Endodermal cell (in vitro differentiated cells): ENCODE measurements around the gene R3HCC1L. TPM values are rescaled to one million over a fixed set of nuclear protein-coding genes. Genes with fewer than 3 reads are reported as not detected.
A peak's percentile ranks its signal among the peaks of the same experiment; 100 is the strongest.

Source experiments
- DNase-seq: peaks from one replicate; pipeline ENCODE4 v3.0.0-alpha.2; 2017
- H3K27ac ChIP-seq: 2 replicates; pipeline ENCODE4 v1.5.1; 2013; ENCODE audit warnings: mild to moderate bottlenecking, low read depth, low read length, moderate library complexity
- H3K27me3 ChIP-seq: 2 replicates; pipeline ENCODE4 v1.6.1; 2013; ENCODE audit warnings: mild to moderate bottlenecking, low read length, moderate library complexity; ENCODE audit not compliant: insufficient read depth, control insufficient read depth, poor library complexity, severe bottlenecking
- H3K36me3 ChIP-seq: 2 replicates; pipeline ENCODE4 v1.7.0; 2013; ENCODE audit warnings: mild to moderate bottlenecking, low read length, moderate library complexity; ENCODE audit not compliant: control insufficient read depth, insufficient read depth
- H3K4me1 ChIP-seq: one replicate; pipeline ENCODE4 v1.7.0; 2013; ENCODE audit warnings: low read length; ENCODE audit not compliant: control insufficient read depth, insufficient read depth
- H3K4me3 ChIP-seq: 2 replicates; pipeline ENCODE4 v1.5.1; 2013; ENCODE audit warnings: mild to moderate bottlenecking, low read length, moderate library complexity
- H3K9ac ChIP-seq: 2 replicates; pipeline ENCODE4 v1.6.1; 2013; ENCODE audit warnings: mild to moderate bottlenecking, low read length, moderate library complexity; ENCODE audit not compliant: poor library complexity, severe bottlenecking; ENCODE audit errors: extremely low read depth
- H3K9me3 ChIP-seq: 2 replicates; pipeline ENCODE4 v1.6.1; 2013; ENCODE audit warnings: mild to moderate bottlenecking, low read length, moderate library complexity; ENCODE audit not compliant: control insufficient read depth
- H3K27ac Mint-ChIP-seq: 2 replicates; pipeline ENCODE4 v1.8.0; 2020; ENCODE audit warnings: mixed read lengths
- H3K27me3 Mint-ChIP-seq: 2 replicates; pipeline ENCODE4 v1.8.0; 2021; ENCODE audit warnings: mild to moderate bottlenecking, mixed read lengths; ENCODE audit not compliant: insufficient read depth
- H3K36me3 Mint-ChIP-seq: 2 replicates; pipeline ENCODE4 v1.8.0; 2020; ENCODE audit warnings: low read depth, mixed read lengths
- H3K4me1 Mint-ChIP-seq: 2 replicates; pipeline ENCODE4 v1.8.0; 2020; ENCODE audit warnings: mixed read lengths
- H3K4me3 Mint-ChIP-seq: 2 replicates; pipeline ENCODE4 v1.8.0; 2020; ENCODE audit warnings: mild to moderate bottlenecking, moderate library complexity, mixed read lengths
- H3K9me3 Mint-ChIP-seq: 2 replicates; pipeline ENCODE4 v1.8.0; 2020; ENCODE audit warnings: mild to moderate bottlenecking, mixed read lengths
- WGBS, 2 experiments: methylation state at CpG; one replicate each; pipeline versions ENCODE4 v1.1.5 to v1.1.7; 2013; ENCODE audit warnings: missing lambda C conversion rate in 2 of 2, mixed read lengths in 1 of 2; ENCODE audit not compliant: insufficient coverage in 1 of 2, insufficient read length in 1 of 2; 5-methylcytosine and 5-hydroxymethylcytosine counted together
- total RNA-seq, 2 donors: library from RNA; stranded (reverse); fragmentation: NEBNext Ultra II Directional in 1 of 2; extraction: Animal tissue kit (Norgen Biotek cat#: 25700) in 1 of 2; gene quantifications; 2 replicates in 1 of 2; 3 replicates in 1 of 2; pipeline ENCODE4 v1.2.1, GENCODE V29; 2021
- TF ChIP-seq, protein P1 (sequence below): fragments of 200-600 bp; sonication (generic); conservative IDR thresholded peaks from 2 replicates; pipeline ENCODE4 v1.5.0; 2021; ENCODE audit warnings: antibody characterized with exemption, mild to moderate bottlenecking

R3HCC1L gene
- total RNA-seq, 2 donors from 2014 or later: 16.1 to 18.1 TPM

GRCh38 chr10:98169379-98169778 is 34.9 kb downstream of the R3HCC1L start:
- Mint-ChIP-seq H3K27ac (no peak overlapping the region), H3K4me1 (peaks cover 15% of the 10 kb centered on the region), H3K27me3 (no peaks in the 10 kb centered on the region), H3K36me3 (peaks cover 14% of the 10 kb centered on the region), H3K4me3 (no peak overlapping the region), H3K9me3 (no peaks in the 10 kb centered on the region)
- no peaks in the 10 kb centered on the region for H3K27me3 ChIP-seq
- TF ChIP-seq, protein P1, sequence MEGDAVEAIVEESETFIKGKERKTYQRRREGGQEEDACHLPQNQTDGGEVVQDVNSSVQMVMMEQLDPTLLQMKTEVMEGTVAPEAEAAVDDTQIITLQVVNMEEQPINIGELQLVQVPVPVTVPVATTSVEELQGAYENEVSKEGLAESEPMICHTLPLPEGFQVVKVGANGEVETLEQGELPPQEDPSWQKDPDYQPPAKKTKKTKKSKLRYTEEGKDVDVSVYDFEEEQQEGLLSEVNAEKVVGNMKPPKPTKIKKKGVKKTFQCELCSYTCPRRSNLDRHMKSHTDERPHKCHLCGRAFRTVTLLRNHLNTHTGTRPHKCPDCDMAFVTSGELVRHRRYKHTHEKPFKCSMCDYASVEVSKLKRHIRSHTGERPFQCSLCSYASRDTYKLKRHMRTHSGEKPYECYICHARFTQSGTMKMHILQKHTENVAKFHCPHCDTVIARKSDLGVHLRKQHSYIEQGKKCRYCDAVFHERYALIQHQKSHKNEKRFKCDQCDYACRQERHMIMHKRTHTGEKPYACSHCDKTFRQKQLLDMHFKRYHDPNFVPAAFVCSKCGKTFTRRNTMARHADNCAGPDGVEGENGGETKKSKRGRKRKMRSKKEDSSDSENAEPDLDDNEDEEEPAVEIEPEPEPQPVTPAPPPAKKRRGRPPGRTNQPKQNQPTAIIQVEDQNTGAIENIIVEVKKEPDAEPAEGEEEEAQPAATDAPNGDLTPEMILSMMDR: no peak
- no peaks in the 10 kb centered on the region for H3K9me3 ChIP-seq
- DNase-seq: no peak
- no peak overlapping the region for H3K4me3 ChIP-seq
- no peak overlapping the region for H3K27ac ChIP-seq
- H3K4me1 ChIP-seq: peaks cover 3% of the 10 kb centered on the region
- H3K36me3 ChIP-seq: peaks cover 16% of the 10 kb centered on the region
- no peak overlapping the region for H3K9ac ChIP-seq
- WGBS, 2 experiments: 85% methylated on average over 2 of the region's 2 CpGs; no CpG with 5 or more reads in 1 of the 2 experiments

- no peaks in the 10 kb centered on the region for H3K27me3 Mint-ChIP-seq
- no peak overlapping the region for H3K27ac Mint-ChIP-seq
- H3K9me3 ChIP-seq: no peaks in the 10 kb centered on the region
- no peak overlapping the region for H3K27ac ChIP-seq
- TF ChIP-seq, protein P1: peak; percentile 86
- H3K27me3 ChIP-seq: no peaks in the 10 kb centered on the region
- WGBS, 2 experiments: 52 to 83% methylated on average over 2 to 3 of the region's 3 CpGs
- H3K9ac ChIP-seq: no peak overlapping the region
- peak; percentile 86 for DNase-seq
- H3K4me1 Mint-ChIP-seq: peaks cover 15% of the 10 kb centered on the region
- H3K4me3 ChIP-seq: no peak overlapping the region
- no peak overlapping the region for H3K4me3 Mint-ChIP-seq
- H3K4me1 ChIP-seq: peaks cover 3% of the 10 kb centered on the region
- peaks cover 24% of the 10 kb centered on the region for H3K36me3 ChIP-seq
- no peaks in the 10 kb centered on the region for H3K9me3 Mint-ChIP-seq
- peaks cover 12% of the 10 kb centered on the region for H3K36me3 Mint-ChIP-seq
Measured at GRCh38 chr10:98170249-98171117, 36.0 kb downstream of the R3HCC1L start.

GRCh38 chr10:98172073-98172472 is 37.6 kb downstream of the R3HCC1L start:
- WGBS, 2 experiments: 93 to 96% methylated on average over 4 of the region's 4 CpGs
- peaks cover 14% of the 10 kb centered on the region for H3K36me3 Mint-ChIP-seq
- TF ChIP-seq, protein P1: no peak
- no peak overlapping the region for H3K27ac Mint-ChIP-seq
- Histone ChIP-seq H3K27ac (no peak overlapping the region), H3K9ac (no peak overlapping the region), H3K36me3 (peaks cover 17% of the 10 kb centered on the region), H3K4me3 (no peak overlapping the region), H3K9me3 (no peaks in the 10 kb centered on the region), H3K27me3 (no peaks in the 10 kb centered on the region), H3K4me1 (peaks cover 3% of the 10 kb centered on the region)
- DNase-seq: no peak
- no peak overlapping the region for H3K4me3 Mint-ChIP-seq
- peaks cover 15% of the 10 kb centered on the region for H3K4me1 Mint-ChIP-seq
- no peaks in the 10 kb centered on the region for H3K9me3 Mint-ChIP-seq
- H3K27me3 Mint-ChIP-seq: no peaks in the 10 kb centered on the region
